ENCODE measurements around the gene CLDN10.

DNA sequence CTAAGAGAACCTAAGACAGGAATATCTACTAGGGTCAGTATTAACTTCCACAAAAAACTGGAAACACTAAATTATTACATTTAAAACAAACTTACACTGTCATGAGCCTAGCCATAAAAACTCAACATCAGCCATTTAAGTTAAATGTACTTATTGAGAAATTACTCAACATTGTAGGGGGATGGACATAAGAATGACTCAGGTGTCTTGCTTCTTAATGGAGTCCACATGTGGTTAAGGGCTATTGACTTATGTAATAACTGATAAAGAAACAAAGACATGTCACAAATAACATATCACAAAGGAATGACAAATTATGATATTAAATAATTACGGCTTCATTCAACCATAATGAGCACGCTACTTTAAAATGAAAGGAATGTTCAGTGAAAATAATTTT, 36.2 kb downstream of the CLDN10 start:
- TF ChIP-seq, protein P1, sequence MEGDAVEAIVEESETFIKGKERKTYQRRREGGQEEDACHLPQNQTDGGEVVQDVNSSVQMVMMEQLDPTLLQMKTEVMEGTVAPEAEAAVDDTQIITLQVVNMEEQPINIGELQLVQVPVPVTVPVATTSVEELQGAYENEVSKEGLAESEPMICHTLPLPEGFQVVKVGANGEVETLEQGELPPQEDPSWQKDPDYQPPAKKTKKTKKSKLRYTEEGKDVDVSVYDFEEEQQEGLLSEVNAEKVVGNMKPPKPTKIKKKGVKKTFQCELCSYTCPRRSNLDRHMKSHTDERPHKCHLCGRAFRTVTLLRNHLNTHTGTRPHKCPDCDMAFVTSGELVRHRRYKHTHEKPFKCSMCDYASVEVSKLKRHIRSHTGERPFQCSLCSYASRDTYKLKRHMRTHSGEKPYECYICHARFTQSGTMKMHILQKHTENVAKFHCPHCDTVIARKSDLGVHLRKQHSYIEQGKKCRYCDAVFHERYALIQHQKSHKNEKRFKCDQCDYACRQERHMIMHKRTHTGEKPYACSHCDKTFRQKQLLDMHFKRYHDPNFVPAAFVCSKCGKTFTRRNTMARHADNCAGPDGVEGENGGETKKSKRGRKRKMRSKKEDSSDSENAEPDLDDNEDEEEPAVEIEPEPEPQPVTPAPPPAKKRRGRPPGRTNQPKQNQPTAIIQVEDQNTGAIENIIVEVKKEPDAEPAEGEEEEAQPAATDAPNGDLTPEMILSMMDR (IDR thresholded peaks at IDR 0.05; ENCODE audit: low read length): no peak
- no peak for TF ChIP-seq EZH2 (optimal IDR thresholded peaks at IDR 0.05; ENCODE audit: low read depth, low read length)
